Measurements from ENCODE around the gene POLR2B.

- no peak for TF ChIP-seq CTCF (conservative IDR thresholded peaks at IDR 0.05; ENCODE audit: low read length)
- TF ChIP-seq EZH2phosphoT487 (IDR thresholded peaks at IDR 0.05; ENCODE audit: borderline replicate concordance, low read depth, low read length): no peak
Measured at GRCh38 chr4:56976283-56976836, 2.3 kb upstream of the POLR2B start.

All from OCI-LY7 (cell line).